ENCODE data around the gene PYGB.

Gene PYGB

GRCh38 chr20:25204550-25205276 lies 43.2 kb upstream of the PYGB start:
- in situ Hi-C loops (cut with HindIII; ENCODE audit: low sequenced_read_pairs), result no loop called here
- no peak for DNase-seq (ENCODE audit: low read depth, low spot score)
- no peak for TF ChIP-seq CTCF (IDR thresholded peaks at IDR 0.05; ENCODE audit: low read depth, low read length)
- H3K4me3 ChIP-seq (ENCODE audit: low read depth, low read length), result no peak overlapping the region

DNA sequence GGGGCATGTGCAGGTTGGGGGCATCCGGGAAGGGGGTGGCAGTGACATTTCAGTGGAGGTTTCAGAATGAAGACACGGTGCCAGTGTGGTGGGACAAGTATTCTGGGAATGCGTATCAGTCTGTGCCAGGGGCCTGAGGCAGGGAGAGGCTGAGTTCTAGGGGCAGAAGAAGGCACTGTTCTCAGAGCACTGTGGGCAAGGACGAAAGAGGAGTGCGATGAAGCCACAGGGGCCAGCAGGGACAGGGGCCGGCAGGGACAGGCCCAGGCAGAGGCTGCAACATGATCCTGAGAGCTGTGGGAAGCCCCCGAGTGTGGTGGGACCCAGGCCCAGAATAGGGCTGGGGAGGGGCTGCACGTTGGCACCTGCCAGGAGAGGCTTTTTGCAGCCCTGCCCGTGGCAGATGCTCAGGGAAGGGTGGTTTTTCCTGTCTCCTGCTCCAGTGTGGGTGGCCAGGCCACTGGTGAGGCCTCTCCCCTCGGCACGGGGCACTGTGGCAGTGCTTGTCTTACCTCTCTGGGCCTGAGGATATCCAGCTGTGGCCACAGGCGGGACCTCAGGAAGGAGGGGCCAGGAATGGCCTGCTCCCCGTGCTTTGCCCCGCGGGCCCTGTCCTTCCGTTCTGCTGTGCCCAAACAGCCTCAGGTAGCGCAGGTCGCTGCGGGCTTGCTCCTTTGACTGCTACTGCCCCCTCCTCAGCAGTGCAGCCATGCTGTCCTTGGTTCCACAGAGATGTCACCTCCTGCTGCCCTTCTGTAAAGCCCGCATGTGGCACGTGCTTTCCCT lies 42.4 kb upstream of the PYGB start:
- in situ Hi-C loops (cut with HindIII; ENCODE audit: low sequenced_read_pairs), result no loop called here
- TF ChIP-seq CTCF (IDR thresholded peaks at IDR 0.05; ENCODE audit: low read depth, low read length), result no peak
- H3K4me3 ChIP-seq (ENCODE audit: low read depth, low read length), result no peak overlapping the region
- no peak for DNase-seq (ENCODE audit: low read depth, low spot score)

GRCh38 chr20:25206063-25206403 lies 41.9 kb upstream of the PYGB start:
- H3K4me3 ChIP-seq (ENCODE audit: low read depth, low read length), result no peak overlapping the region
- in situ Hi-C loops (cut with HindIII; ENCODE audit: low sequenced_read_pairs), result no loop called here
- DNase-seq (ENCODE audit: low read depth, low spot score), result no peak
- no peak for TF ChIP-seq CTCF (IDR thresholded peaks at IDR 0.05; ENCODE audit: low read depth, low read length)

GRCh38 chr20:25206548-25206947 lies 41.3 kb upstream of the PYGB start:
- no peak for DNase-seq (ENCODE audit: low read depth, low spot score)
- no peak overlapping the region for H3K4me3 ChIP-seq (ENCODE audit: low read depth, low read length)
- in situ Hi-C loops (cut with HindIII; ENCODE audit: low sequenced_read_pairs), result no loop called here
- TF ChIP-seq CTCF (IDR thresholded peaks at IDR 0.05; ENCODE audit: low read depth, low read length), result no peak

GRCh38 chr20:25207149-25207959 lies 40.5 kb upstream of the PYGB start:
- no peak for DNase-seq (ENCODE audit: low read depth, low spot score)
- in situ Hi-C loops (cut with HindIII; ENCODE audit: low sequenced_read_pairs), result no loop called here
- TF ChIP-seq CTCF (IDR thresholded peaks at IDR 0.05; ENCODE audit: low read depth, low read length), result no peak
- H3K4me3 ChIP-seq (ENCODE audit: low read depth, low read length), result no peak overlapping the region

DNA sequence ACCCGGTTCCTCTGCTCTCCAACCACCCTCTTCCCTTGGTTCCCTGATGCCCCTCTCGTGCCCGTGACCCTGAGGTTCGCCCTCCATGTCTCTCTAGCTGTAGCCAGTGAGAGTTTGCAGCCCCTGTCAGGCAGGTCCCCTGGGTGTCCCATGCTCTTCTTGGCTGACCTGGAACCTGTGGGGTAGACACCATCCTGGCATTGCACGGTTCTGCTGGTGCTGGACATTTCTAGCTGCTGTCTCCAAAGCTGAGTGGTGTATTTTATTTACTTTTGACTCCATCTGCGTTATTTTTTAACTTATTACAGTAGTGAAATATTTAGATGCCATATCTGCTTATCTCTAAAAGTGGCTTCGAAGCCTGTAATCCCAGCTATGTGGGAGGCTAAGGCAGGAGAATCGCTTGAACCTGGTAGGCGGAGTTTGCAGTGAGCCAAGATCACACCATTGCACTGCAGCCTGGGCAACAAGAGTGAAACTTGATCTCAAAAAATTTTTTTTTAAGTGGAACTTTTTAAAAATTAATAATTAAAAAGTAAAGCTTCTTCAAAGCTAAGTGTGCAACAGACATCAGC lies 39.8 kb upstream of the PYGB start:
- TF ChIP-seq CTCF (IDR thresholded peaks at IDR 0.05; ENCODE audit: low read depth, low read length), result no peak
- no peak overlapping the region for H3K4me3 ChIP-seq (ENCODE audit: low read depth, low read length)
- in situ Hi-C loops (cut with HindIII; ENCODE audit: low sequenced_read_pairs), result no loop called here
- DNase-seq (ENCODE audit: low read depth, low spot score), result no peak

Measured in astrocyte of the spinal cord (primary cell).